ENCODE measurements around the gene ANKAR.

DNA sequence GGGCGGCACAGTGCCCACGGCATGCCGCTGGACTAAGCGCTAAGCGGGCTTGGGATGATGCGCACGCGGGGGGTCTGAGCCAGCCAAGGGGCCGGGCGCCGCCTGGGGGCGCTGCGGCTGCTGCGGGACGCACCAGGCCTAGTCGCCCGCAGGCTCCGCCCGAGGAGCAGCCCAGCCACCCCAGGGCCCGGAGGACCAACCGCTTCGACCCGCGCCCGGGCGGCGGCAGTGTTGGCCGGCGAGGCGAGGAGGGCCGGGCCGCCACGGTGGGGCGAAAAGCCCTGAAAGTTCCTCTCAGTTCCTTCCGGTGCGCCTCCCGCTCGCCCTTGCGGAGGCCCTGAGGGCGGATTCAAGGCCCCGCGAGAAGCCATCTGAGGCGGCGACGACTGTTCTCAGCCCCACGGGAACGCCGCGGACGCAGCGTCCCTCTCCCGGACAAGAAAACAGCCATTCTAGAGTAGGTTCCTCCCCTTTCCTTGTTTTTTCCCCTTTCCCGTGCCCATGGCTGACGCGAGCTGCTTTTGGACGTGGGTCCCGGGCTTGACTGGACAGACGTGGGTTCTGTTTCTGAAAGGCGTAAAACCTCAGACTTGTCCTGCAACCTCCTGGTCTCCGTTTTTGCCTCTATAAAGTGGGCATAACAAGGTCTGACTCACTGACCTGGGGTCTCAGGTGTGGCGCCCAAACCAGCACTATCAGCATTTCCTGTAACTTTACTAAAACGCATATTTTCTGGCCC is at the start of gene ANKAR:
- TF ChIP-seq, protein P1, sequence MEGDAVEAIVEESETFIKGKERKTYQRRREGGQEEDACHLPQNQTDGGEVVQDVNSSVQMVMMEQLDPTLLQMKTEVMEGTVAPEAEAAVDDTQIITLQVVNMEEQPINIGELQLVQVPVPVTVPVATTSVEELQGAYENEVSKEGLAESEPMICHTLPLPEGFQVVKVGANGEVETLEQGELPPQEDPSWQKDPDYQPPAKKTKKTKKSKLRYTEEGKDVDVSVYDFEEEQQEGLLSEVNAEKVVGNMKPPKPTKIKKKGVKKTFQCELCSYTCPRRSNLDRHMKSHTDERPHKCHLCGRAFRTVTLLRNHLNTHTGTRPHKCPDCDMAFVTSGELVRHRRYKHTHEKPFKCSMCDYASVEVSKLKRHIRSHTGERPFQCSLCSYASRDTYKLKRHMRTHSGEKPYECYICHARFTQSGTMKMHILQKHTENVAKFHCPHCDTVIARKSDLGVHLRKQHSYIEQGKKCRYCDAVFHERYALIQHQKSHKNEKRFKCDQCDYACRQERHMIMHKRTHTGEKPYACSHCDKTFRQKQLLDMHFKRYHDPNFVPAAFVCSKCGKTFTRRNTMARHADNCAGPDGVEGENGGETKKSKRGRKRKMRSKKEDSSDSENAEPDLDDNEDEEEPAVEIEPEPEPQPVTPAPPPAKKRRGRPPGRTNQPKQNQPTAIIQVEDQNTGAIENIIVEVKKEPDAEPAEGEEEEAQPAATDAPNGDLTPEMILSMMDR (IDR thresholded peaks at IDR 0.05) = peak; percentile 40 to 92 (median 72)
- peak; percentile 69 to 78 for TF ChIP-seq POLR2A (IDR thresholded peaks at IDR 0.05)
